ENCODE results near the gene RNF220. TPM values are rescaled to one million over a fixed set of nuclear protein-coding genes. Genes with fewer than 3 reads are reported as not detected.

RNF220 gene
- total and polyA plus RNA-seq, 9 donors = 58.0 to 101 (median 64.7) TPM

DNA sequence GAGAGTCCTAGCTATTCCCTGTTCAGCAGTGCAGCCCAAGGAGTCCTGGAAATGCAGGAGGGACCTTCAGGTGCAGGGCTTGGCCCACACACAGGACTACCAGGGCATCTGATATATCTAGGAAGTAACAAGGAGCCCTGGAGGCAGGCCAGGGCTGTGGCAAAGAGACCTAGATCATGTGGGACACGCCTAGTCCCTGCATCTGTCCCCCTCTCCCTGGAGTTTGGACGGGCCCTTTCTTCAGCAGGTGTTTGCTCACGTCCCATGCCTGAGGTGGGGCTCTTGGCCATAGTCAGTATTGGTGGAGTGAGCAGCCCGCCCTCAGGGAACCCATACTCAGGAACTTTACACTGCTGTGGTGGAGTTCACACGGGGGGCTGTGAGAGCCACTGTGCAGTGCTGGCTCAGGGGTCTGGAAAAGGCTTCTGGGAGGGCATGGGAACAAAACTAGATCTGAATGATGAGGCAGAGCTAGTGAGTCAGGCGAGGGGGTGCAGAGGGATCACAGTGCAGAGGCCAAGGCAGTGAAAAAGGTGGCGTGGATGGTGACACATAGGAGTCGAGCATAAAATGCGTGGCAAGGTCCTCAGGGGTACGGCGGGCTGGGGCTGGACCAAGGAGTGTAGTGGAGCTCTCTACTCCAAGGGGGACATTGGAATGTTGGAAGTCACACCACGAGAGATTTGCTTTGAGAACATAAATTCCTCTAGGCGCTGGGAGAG is 243.6 kb downstream of the RNF220 start:
- TF ChIP-seq EP300 (IDR thresholded peaks at IDR 0.05) = no peak
- TF ChIP-seq, protein P1, sequence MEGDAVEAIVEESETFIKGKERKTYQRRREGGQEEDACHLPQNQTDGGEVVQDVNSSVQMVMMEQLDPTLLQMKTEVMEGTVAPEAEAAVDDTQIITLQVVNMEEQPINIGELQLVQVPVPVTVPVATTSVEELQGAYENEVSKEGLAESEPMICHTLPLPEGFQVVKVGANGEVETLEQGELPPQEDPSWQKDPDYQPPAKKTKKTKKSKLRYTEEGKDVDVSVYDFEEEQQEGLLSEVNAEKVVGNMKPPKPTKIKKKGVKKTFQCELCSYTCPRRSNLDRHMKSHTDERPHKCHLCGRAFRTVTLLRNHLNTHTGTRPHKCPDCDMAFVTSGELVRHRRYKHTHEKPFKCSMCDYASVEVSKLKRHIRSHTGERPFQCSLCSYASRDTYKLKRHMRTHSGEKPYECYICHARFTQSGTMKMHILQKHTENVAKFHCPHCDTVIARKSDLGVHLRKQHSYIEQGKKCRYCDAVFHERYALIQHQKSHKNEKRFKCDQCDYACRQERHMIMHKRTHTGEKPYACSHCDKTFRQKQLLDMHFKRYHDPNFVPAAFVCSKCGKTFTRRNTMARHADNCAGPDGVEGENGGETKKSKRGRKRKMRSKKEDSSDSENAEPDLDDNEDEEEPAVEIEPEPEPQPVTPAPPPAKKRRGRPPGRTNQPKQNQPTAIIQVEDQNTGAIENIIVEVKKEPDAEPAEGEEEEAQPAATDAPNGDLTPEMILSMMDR (IDR thresholded peaks at IDR 0.05) = no peak
- no peak for TF ChIP-seq POLR2A (IDR thresholded peaks at IDR 0.05)
- 84 to 85% (median 84%) methylated on average over 13 of the region's 13 CpGs for WGBS, 3 donors
- intact Hi-C loops (cut with DNase I) = loop anchor here in 2 of 4 donors (5.0 to 10.0 kb wide), 2 partner anchors 36 to 644 kb away; no protein-coding TSS in a partner anchor

DNA sequence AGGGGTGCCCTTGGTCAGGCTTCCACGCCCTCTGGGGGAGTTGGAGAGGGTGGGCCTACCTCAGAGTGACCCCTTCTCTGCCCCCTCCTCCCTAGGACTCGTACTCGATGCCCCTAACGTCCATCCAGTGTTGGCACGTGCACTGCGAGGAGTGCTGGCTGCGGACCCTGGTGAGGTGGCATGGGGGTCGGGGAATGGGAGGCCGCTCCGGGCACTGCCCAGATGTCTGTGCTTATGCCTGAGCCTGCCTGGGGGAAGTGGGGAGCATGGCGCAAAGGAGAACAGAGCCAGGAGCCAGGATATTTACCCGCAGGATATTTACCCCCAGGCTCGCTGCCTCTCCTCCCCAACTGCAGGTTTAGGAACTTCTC is 244.7 kb downstream of the RNF220 start:
- Histone ChIP-seq H3K27ac (no peak overlapping the region), H3K4me3 (no peak overlapping the region), H3K4me1 (ENCODE audit: insufficient read depth) (peaks cover 6% of the 10 kb centered on the region), H3K36me3 (no peaks in the 10 kb centered on the region), H3K9me3 (no peaks in the 10 kb centered on the region), H3K27me3 (no peaks in the 10 kb centered on the region)
- 81 to 86% (median 86%) methylated on average over 13 of the region's 13 CpGs for WGBS, 3 donors
- intact Hi-C loops (cut with DNase I) = loop anchor here (5.0 to 10.0 kb wide), 5 partner anchors 37 to 645 kb away; partner anchors contain the start of gene DMAP1 (in 2 of the 4)
- no peak for TF ChIP-seq POLR2A (IDR thresholded peaks at IDR 0.05)
- TF ChIP-seq, protein P1 (IDR thresholded peaks at IDR 0.05) = no peak
- no peak for TF ChIP-seq EP300 (IDR thresholded peaks at IDR 0.05)
- DNase-seq = no peak

More for the DNA sequence above, 243.6 kb downstream of the RNF220 start:
- Histone ChIP-seq H3K27ac (no peak overlapping the region), H3K36me3 (no peaks in the 10 kb centered on the region), H3K4me3 (no peak overlapping the region), H3K9me3 (no peaks in the 10 kb centered on the region), H3K27me3 (no peaks in the 10 kb centered on the region), H3K4me1 (ENCODE audit: insufficient read depth) (peaks cover 6% of the 10 kb centered on the region)
- DNase-seq = no peak

DNA sequence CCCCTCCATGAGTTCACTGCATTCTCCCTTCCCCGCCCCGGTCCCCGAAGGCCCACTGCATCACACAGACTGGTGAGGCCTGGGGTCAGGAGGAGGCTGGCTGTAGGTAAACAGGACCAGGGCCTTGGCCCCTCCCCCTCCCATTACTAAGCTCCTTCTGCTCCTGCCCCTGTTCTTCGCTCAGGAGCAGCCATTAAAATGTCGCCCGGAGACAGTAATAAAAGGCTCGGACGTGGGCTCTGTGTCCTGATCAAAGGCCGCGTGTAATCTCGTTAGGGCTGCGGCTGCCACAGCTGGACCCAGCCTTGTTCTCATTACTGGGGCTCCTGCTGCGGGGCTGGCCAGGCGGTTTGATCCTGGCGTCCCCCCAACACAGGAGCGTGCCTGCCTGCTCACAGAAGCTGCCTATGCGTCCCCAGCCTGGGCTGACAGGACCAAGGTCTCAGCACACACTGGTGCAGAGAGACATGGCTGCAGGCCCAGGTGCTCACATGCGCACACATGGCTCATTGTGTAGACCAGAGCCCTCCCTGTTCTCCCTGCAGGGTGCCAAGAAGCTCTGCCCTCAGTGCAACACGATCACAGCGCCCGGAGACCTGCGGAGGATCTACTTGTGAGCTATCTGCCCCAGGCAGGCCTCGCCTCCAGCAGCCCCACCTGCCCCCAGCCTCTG is 245.2 kb downstream of the RNF220 start:
- TF ChIP-seq, protein P1 (IDR thresholded peaks at IDR 0.05) = no peak
- no peak for TF ChIP-seq EP300 (IDR thresholded peaks at IDR 0.05)
- TF ChIP-seq POLR2A (IDR thresholded peaks at IDR 0.05) = no peak
- no peaks in the 10 kb centered on the region for H3K9me3 ChIP-seq
- H3K36me3 ChIP-seq = no peaks in the 10 kb centered on the region
- H3K4me1 ChIP-seq (ENCODE audit: insufficient read depth) = peaks cover under 1% of the 10 kb centered on the region
- no peak overlapping the region for H3K27ac ChIP-seq
- no peak overlapping the region for H3K4me3 ChIP-seq
- H3K27me3 ChIP-seq = no peaks in the 10 kb centered on the region
- intact Hi-C loops (cut with DNase I) = loop anchor here in 3 of 4 donors (5.0 to 10.0 kb wide), 4 partner anchors 38 to 435 kb away; partner anchors contain the start of gene DMAP1 (in 2 of the 3)
- no peak for DNase-seq
- 69 to 78% (median 77%) methylated on average over 23 of the region's 23 CpGs for whole genome bisulfite sequencing, 3 donors

DNA sequence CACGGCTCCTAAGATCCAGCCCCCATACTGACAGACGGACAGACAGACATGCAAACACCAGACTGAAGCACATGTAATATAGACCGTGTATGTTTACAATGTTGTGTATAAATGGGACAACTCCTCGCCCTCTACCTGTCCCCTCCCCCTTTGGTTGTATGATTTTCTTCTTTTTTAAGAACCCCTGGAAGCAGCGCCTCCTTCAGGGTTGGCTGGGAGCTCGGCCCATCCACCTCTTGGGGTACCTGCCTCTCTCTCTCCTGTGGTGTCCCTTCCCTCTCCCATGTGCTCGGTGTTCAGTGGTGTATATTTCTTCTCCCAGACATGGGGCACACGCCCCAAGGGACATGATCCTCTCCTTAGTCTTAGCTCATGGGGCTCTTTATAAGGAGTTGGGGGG is 246.0 kb downstream of the RNF220 start:
- H3K27me3 ChIP-seq = no peaks in the 10 kb centered on the region
- intact Hi-C loops (cut with DNase I) = loop anchor here in 3 of 4 donors (5.0 to 10.0 kb wide), 4 partner anchors 39 to 436 kb away; partner anchors contain the start of gene DMAP1 (in 2 of the 3)
- no peak overlapping the region for H3K4me3 ChIP-seq
- 76 to 89% (median 83%) methylated on average over 8 of the region's 8 CpGs for WGBS, 3 donors
- H3K4me1 ChIP-seq (ENCODE audit: insufficient read depth) = no peaks in the 10 kb centered on the region
- H3K9me3 ChIP-seq = no peaks in the 10 kb centered on the region
- no peak for DNase-seq
- no peak for TF ChIP-seq POLR2A (IDR thresholded peaks at IDR 0.05)
- TF ChIP-seq, protein P1 (IDR thresholded peaks at IDR 0.05) = no peak
- TF ChIP-seq EP300 (IDR thresholded peaks at IDR 0.05) = no peak
- no peak overlapping the region for H3K27ac ChIP-seq
- H3K36me3 ChIP-seq = no peaks in the 10 kb centered on the region
